Lower lobe of right lung (tissue), 2 donors: ENCODE measurements around the gene DLGAP4. TPM values are rescaled to one million over a fixed set of nuclear protein-coding genes. Genes with fewer than 3 reads are reported as not detected.

ENCODE experiments used
- ATAC-seq, 2 donors: fragments of 200-7000 bp; cut with Tn5 transposase; one replicate each; pipeline ENCODE4 v1.9.1; 2020 to 2022; ENCODE audit warnings: mild to moderate bottlenecking in 2 of 2, moderate library complexity in 2 of 2
- DNase-seq: peaks from one replicate; pipeline ENCODE4 v3.0.0-alpha.2; 2020
- H3K27ac ChIP-seq: fragments of 200-600 bp; one replicate; pipeline ENCODE4 v1.8.0; 2022
- H3K27me3 ChIP-seq: fragments of 200-600 bp; one replicate; pipeline ENCODE4 v1.8.0; 2022; ENCODE audit warnings: low read depth
- H3K36me3 ChIP-seq: fragments of 200-600 bp; one replicate; pipeline ENCODE4 v1.8.0; 2022; ENCODE audit warnings: mild to moderate bottlenecking
- H3K4me1 ChIP-seq: fragments of 200-600 bp; one replicate; pipeline ENCODE4 v1.8.0; 2022
- H3K4me3 ChIP-seq: fragments of 200-600 bp; one replicate; pipeline ENCODE4 v1.8.0; 2022; ENCODE audit warnings: mild to moderate bottlenecking
- H3K9me3 ChIP-seq: fragments of 200-600 bp; one replicate; pipeline ENCODE4 v1.8.0; 2022
- intact Hi-C: fragments of 100-400 bp; cut with DNase I; formaldehyde crosslinking; loops from one replicate; pipeline ENCODE4 v1.11.0; 2022
- total RNA-seq: library from RNA; stranded (reverse); fragmentation: NEBNext Ultra II Directional; extraction: Animal tissue kit (Norgen Biotek cat#: 25700); gene quantifications from one replicate; pipeline ENCODE4 v1.2.1, GENCODE V29; 2021
- TF ChIP-seq, protein P1 (sequence below): fragments of 200-600 bp; IDR thresholded peaks from one replicate; pipeline ENCODE4 v1.8.0; 2022; ENCODE audit warnings: antibody characterized with exemption, mild to moderate bottlenecking
- donor health status: DM: no; HTN: yes; CAD: no; lungs with severe emphysema.

Gene DLGAP4
- total RNA-seq, 1 donor from 2014 or later, result 59.3 TPM

DNA sequence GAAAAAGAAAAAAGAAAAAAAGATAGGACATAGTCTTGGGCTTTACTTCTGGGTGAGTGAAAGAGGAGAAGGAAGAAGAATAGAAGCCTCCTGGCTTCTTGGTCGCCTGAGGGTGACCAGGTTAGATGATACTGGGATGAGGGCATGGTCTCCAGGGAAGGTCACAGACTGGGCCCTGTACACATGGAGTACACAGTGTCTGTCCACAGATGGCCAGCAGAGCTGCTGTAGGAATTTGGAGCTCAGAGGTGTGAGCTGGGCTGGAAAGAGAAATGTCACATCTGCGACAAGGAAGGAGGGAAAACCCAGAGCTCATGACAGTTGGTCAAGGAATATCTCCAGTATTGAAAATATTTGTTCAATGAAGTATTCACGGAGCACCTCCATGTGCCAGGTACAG, 56.1 kb downstream of the DLGAP4 start:
- intact Hi-C loops, result no loop called here
- H3K27ac ChIP-seq, result no peak overlapping the region
- ATAC-seq, result no peak
- H3K9me3 ChIP-seq, result no peaks in the 10 kb centered on the region
- no peaks in the 10 kb centered on the region for H3K36me3 ChIP-seq
- H3K27me3 ChIP-seq, result peaks cover 13% of the 10 kb centered on the region
- H3K4me1 ChIP-seq, result no peaks in the 10 kb centered on the region
- no peak for DNase-seq
- no peak overlapping the region for H3K4me3 ChIP-seq
- TF ChIP-seq, protein P1, sequence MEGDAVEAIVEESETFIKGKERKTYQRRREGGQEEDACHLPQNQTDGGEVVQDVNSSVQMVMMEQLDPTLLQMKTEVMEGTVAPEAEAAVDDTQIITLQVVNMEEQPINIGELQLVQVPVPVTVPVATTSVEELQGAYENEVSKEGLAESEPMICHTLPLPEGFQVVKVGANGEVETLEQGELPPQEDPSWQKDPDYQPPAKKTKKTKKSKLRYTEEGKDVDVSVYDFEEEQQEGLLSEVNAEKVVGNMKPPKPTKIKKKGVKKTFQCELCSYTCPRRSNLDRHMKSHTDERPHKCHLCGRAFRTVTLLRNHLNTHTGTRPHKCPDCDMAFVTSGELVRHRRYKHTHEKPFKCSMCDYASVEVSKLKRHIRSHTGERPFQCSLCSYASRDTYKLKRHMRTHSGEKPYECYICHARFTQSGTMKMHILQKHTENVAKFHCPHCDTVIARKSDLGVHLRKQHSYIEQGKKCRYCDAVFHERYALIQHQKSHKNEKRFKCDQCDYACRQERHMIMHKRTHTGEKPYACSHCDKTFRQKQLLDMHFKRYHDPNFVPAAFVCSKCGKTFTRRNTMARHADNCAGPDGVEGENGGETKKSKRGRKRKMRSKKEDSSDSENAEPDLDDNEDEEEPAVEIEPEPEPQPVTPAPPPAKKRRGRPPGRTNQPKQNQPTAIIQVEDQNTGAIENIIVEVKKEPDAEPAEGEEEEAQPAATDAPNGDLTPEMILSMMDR, result no peak

DNA sequence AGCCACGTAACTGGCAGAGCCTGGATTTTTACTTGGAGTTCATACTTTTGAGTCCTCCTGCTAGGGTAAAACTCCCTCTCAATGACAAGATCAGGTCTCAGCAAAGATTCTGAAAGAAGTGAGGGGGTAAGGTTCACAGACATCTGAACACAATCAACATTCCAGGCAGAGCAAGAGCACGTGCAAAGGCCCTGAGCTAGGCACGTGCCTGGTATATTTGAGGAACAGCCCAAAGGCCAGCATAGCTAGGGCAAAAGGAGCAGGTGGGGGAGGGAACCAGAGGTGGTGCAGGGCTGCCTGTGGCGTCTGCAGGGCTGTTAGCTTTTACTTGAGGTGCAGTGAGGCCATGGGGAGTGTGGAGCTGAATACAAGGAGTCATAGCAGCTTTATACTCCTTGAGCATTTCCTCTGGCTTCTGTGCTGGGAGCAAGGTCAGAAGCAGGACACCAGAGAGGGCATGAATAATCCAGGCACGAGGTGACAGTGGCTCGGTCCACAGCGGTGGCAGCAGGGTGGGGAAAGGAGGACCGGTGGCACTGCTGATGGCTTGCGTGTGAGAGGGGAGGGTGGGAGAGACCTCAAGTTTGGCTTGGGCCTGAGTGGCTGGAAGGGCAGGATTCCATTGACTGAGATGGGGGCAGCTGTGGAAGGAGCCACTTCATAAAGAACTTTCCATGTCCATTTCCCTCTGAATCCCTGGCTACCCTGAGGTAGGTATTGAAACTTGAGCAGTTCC, 57.0 kb downstream of the DLGAP4 start:
- DNase-seq (no peak), ATAC-seq (no peak)
- H3K27me3 ChIP-seq, result peaks cover 13% of the 10 kb centered on the region
- H3K4me3 ChIP-seq, result no peak overlapping the region
- H3K4me1 ChIP-seq, result no peaks in the 10 kb centered on the region
- TF ChIP-seq, protein P1, result no peak
- intact Hi-C loops, result no loop called here
- H3K9me3 ChIP-seq, result no peaks in the 10 kb centered on the region
- H3K36me3 ChIP-seq, result no peaks in the 10 kb centered on the region
- H3K27ac ChIP-seq, result no peak overlapping the region

DNA sequence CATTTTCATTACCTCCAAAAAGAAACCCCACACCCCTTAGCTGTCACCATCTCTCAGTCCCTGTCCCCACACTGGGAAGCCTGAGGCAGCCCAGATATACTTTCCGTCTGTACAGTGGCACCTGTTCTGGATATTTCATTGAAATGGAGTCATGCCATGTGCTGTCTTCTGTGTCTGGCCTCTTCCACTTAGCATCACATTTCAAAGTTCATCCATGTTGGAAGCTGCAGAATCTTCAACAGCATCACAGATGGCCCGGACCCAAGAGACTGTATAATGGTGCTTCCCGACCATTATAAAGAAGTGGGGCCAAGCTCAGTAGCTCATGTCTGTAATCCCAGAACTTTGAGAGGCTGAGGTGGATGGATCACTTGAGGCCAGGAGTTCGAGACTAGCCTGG, 58.4 kb downstream of the DLGAP4 start:
- DNase-seq (no peak), ATAC-seq (no peak)
- H3K27ac ChIP-seq, result no peak overlapping the region
- H3K27me3 ChIP-seq, result peaks cover 12% of the 10 kb centered on the region
- no peaks in the 10 kb centered on the region for H3K9me3 ChIP-seq
- no peaks in the 10 kb centered on the region for H3K36me3 ChIP-seq
- no peaks in the 10 kb centered on the region for H3K4me1 ChIP-seq
- TF ChIP-seq, protein P1, result no peak
- intact Hi-C loops, result no loop called here
- H3K4me3 ChIP-seq, result no peak overlapping the region

DNA sequence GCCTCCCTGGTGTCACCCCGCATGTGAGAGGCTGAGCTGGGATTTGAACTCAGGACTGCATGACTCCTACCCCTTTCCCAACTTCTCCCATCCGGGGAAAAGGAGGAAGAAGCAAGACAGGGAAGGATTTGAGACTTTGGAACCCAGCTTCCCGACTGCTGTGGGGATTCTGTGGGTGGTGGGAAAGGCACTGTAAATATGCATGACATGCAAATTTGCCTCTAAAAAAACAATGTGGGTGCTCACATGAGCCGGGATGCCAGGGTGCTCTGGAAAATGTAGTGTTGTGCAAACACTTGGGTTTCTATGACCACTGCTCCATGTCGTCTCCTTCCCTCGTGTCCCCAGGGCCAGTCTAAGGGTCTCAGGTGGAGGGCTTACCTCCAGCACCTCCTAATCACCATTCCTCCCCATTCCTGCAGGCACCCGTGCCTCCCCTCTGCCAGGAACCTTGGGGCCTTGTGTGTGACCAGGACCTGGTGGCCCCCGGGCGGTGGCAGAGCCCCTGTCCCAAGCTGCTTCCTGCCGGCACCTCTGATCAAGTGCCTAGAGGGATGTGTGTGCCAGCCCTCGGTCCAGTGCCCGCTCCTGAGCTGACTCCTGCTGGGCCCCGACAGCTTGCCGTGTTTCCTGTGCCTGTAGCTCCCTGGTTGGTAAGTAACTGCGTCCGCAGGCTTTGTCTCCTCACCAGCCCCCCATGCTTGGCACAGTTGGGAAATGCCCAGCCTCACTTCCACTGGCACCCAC, 60.7 kb downstream of the DLGAP4 start:
- ATAC-seq (no peak), DNase-seq (no peak)
- peaks cover 20% of the 10 kb centered on the region for H3K27me3 ChIP-seq
- H3K4me1 ChIP-seq, result no peaks in the 10 kb centered on the region
- no peak overlapping the region for H3K27ac ChIP-seq
- intact Hi-C loops, result no loop called here
- H3K36me3 ChIP-seq, result no peaks in the 10 kb centered on the region
- H3K9me3 ChIP-seq, result no peaks in the 10 kb centered on the region
- TF ChIP-seq, protein P1, result no peak
- no peak overlapping the region for H3K4me3 ChIP-seq

DNA sequence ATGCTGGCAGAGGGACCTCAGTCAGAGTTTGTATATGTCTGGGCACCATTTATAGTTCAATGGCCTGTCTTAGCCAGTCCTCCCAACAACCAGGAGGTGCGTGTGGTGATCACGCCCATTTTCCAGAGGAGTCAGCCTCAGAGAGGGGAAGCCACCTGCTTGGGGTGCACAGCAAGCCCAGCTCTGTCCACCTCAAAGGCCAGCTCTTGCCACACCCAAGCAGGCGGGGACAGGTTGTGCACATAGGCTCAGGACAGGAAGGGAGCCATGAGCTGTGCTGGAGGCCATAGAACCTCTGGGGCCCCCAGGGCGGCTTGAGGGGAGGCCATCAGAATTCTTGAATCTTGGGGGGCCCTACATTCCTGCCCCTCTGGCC, 61.2 kb downstream of the DLGAP4 start:
- TF ChIP-seq, protein P1, result no peak
- no peak for DNase-seq
- intact Hi-C loops, result no loop called here
- H3K9me3 ChIP-seq, result no peaks in the 10 kb centered on the region
- H3K27ac ChIP-seq, result no peak overlapping the region
- H3K4me3 ChIP-seq, result no peak overlapping the region
- ATAC-seq, result no peak
- H3K4me1 ChIP-seq, result no peaks in the 10 kb centered on the region
- no peaks in the 10 kb centered on the region for H3K36me3 ChIP-seq
- peaks cover 20% of the 10 kb centered on the region for H3K27me3 ChIP-seq
